GM18511 (cell line): ENCODE data around the gene VGLL4.
A peak's percentile ranks its signal among the peaks of the same experiment; 100 is the strongest.

Source experiments
- ATAC-seq: cut with Tn5 transposase; IDR thresholded peaks from one replicate; pipeline ENCODE4 v1.9.1; 2021; ENCODE audit warnings: mild to moderate bottlenecking, moderate library complexity; ENCODE audit not compliant: unreplicated experiment

Gene VGLL4

DNA sequence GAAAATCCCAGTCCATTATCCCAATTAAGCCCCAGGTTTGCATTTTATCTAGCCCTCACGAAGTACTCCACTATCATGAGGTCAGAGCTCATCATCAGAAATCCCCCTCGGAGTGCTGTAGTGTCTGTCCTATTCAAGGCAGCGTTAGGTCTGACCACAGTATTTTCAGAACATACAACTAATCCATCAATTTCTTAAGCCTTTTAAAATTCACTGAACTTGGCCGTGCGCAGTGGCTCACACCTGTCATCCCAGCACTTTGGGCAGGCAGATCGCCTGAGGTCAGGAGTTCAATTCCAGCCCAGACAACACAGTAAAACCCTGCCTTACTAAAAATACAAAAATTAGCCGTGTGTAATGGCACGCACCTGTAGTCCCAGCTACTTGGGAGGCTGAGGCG is 11.9 kb downstream of the VGLL4 start:
- ATAC-seq = no peak

DNA sequence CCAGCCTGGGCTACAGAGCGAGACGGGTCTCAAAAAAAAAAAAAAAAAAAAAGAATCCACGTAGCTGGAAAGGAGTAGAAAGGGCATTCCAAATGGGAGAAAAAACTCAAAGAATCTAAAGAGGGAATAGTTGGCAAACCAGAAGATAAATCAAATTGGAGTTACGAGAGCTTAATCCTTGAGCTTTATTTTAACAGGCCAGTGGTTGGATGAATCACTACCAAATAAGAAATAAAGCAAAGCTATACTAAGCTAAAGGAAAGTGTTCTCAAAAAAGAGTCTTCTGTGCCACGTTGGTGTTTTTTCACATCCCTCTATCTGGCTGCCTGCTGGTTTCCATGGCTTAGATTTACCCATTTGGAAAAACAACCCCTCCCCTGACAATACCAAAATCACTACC is 14.0 kb downstream of the VGLL4 start:
- ATAC-seq = no peak

DNA sequence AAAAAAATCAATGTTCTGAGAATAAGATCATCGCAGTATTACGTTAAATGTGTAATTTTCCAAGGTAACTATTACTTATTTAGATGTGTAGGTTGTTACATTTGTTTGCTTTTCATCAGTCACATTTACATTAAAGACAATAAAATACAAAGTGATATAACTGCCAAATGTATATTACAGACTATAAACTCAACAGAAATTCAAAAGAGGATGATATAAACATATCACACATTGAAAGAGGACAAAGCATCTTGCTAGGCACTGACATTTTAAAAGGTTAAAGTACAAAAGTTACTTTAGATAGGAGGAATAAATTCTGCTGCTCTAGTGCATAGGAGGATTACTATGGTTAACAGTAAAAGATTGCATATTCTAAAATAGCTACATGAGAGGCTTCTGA is 16.1 kb downstream of the VGLL4 start:
- no peak for ATAC-seq

DNA sequence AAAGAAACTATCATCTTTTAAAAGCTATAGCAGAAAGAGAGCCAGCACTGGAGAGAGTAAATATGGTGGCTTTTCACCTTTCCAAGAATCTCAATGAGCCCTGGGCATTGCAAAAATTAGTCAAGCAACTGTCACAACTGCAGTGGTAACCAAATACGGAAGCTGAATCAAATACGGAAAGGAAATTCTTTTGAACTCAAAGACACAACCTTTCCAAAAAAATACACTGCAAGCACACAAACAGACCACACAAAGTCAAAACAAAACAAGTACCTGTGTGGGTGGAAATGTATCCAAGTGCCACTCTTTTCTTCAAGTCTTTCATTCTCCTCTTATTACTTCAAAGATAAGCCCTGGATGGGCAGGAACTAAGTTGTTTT is 17.6 kb downstream of the VGLL4 start:
- peak; percentile 72 for ATAC-seq

DNA sequence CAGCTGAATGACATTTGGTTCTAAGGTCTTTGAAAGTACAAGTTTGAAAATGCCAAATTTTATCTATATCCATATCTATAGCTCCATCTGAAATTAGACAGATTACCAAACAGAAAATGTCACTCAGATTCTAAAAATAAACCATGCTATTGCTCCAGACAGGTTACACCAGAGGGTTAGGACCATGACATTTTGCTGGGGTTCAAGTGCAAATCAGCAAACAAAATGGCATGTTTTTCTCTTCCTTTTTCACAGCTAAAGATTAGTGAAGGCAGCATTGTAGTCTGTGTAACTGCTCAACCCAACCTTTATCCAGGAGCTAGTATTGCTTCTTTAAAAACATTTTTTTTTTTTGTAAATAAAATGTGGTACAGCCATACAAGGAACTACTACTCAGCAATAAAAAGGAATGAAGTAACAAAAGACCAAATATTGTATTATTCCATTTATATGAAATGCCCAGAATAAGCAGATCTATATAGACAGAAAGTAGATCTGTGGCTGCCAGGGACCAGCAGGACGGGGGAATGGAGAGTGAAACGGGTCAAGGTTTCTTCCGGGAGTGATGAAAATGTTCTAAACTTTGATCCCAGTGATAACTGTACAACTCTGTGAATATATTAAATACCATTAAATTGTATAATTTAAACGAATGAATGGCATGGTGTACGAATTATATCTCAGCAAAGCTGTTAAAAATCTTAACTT is 18.2 kb downstream of the VGLL4 start:
- no peak for ATAC-seq

DNA sequence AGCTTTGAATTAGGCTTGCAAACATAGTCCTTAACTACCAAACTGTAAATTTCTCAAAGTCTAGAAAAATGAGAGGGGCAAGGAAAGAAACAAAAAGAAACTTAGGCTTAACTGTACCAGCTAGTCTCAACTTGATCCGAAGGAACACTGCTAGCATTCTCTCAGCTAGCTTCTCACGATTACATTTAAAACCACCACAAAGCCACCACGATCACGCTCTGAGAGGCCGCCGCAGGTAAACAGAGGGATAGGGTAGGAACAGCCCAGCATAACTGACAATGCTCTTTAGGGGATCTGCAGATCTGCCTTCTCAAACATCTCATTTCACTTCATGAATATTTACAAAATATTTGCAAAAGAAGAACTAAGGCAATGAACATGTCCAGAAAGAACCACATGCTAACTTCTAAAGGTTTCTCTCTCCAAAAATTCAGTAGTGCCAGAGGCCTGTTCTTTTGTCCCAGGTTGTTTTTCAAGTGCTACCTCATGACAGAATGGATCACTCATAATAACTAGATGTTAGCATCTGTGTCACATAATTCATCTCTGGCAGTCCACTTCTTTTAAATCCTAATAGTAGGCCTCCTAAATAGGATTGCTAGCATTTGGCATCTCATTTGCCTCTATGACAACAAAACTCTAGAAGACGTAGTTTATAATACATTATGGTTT is 18.9 kb downstream of the VGLL4 start:
- no peak for ATAC-seq

DNA sequence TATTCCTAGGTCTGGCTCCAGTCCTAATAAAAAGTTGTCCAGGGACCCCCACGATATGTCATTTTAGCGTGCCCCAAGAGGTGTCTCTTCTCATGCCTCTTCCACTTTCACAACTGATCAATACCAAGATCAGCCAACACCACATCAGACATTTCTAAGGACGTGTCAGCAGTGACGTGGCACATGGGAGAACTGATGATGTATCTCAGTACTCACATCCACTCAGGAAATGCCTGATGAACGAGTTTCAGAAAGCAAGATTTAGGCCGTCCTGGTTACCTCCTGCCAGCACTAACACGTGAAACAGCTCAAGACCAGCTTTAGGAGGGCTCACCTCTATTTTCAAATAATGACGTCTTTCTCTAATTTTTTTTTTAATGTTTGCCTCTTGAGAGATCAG is 19.6 kb downstream of the VGLL4 start:
- no peak for ATAC-seq

DNA sequence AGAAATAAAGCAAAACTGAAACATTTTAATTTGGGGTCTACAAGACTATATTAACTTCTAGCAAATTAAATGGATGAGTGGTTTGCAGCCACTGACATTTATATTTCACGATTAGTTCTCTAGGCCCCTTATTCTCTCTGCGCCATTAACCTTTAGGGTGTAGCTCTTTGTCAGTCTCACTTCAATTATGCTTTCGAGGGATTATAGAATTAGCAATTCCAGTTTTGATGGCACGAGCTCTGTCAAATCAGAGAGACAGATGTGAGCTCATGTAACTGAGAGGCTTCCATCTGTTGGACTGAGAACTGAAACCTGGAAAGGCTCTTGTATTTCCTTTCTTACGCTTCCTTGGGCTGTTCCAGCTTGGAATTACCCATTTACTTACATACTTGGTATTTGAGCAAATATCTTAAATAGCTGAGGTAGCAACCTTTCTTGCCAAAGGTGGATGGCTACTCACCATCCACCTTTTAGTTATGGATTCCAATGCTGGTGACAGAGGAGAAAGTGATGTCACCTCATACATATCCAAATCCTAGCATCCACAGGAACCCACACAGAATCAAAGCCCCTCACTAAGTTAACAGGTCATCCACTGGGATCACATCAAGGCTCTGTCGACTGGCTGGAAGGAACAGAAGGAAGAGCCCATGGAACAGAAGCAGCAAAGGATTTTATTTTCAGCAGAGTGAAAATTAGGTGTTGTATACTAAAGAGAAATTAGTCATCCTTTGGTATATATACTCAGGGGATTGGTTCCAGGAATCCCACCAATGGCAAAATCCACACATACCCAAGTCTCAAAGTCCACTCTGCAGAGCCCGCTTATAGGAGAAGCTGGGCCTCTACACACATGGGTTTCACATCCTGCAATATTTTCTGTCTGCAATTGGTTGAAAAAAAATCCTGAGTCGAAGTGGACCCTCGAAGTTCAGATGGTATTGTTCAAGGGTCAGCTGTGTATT is 20.8 kb downstream of the VGLL4 start:
- ATAC-seq = no peak

DNA sequence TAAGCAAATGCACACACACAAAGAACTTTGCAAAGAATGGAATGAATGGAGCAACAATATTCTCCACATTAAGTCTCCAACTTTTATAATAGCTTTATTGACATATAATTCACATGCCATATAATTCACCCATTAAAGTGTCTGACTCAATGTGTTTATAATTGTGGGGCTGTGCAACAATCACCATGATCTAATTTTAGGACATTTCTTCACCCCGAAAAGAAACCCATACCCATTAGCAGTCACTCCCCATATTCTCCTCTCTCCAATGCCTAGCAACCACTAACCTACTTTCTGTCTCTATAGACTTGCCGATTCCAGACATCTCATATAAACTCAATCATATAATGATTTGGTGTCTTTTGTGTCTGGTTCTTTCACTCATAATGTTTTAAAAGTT is 22.6 kb downstream of the VGLL4 start:
- ATAC-seq = no peak

DNA sequence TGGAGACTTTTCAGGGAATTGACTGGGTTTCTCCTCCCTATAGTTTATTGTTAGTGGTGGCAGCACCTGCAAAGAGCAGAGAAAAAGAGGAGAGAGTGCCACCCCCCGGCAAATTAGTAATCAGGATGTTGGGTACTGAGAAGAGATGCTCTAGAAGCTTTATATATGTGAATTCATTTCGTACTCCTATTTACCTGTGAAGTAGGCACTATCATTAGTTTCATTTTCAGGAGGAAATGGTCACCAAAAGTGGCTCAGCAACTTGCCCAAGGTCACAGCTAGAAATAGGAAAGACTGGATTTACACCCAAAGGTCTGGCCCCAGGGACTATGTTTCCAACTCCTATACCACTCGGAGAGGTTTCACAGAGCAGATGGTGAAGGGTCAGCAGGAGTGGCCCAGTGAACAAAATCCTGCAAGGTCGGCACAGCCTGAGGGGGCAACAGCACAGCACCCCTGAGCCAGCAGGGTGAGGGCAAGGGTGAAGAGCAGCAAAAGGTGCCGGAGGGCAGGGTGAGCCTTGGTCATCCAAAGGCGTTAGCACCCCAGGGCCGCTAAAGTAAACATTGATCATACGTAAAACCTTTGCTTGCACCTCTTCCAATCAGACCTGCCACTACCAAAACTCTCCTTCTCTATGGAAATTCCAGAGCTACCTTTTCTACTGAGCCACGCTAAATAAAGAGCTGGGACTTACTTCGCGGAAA is 23.6 kb downstream of the VGLL4 start:
- peak; percentile 61 for ATAC-seq

DNA sequence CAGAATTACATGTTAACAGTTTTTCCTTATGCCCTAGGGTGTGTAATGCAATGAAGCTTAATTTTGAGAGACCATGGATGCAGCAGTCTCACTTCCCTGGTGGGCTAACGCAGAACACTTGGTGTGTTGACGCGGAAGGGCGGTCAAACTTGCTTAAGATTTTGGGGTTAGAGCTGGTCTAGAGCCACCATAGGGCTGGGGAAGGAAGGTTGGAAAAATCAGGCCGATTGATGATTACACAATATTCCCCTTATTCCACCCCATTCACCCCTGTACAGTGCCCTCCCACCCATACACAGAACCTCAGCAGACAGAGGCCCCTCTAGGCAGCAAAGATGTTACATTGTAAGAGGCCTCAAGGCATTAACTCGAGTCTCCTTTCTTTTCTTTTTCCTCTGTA is 24.3 kb downstream of the VGLL4 start:
- no peak for ATAC-seq

DNA sequence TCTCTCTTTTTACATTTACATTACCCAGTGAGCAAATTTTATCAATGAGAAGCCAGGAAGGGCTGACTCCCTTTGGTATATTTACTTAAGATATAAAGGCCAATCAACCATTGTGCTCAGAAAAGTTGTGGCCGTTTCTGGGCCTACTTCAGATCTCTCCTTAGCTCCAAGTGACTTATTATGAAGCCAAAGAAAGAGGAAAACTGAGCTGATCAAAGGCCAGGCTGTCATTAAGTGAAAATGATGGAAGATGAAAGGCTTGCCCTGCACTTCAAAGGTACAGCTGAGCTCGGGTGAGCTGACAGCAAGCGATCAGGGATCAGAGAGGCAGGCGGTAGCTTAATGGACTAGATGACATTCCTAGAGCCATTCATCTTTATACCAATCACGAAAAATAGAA is 24.8 kb downstream of the VGLL4 start:
- no peak for ATAC-seq

DNA sequence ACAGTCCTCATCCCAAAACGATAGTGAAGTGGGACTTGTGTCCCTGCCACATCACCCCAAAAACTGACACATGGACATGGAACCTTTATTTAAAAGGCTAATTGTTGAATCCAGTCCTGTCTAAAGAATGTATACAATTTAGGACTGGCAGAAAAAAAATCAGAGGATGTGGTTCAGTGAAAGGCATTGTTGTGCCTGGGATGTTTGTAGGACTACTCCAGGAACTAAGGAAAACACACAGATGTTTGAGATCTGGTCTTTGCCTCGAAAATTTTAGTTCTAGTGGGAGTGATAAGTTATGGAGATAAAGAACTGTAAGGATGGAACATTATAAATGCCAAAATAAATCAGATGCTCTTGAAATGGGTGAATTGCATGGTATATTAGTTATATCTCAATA is 27.2 kb downstream of the VGLL4 start:
- ATAC-seq = no peak

DNA sequence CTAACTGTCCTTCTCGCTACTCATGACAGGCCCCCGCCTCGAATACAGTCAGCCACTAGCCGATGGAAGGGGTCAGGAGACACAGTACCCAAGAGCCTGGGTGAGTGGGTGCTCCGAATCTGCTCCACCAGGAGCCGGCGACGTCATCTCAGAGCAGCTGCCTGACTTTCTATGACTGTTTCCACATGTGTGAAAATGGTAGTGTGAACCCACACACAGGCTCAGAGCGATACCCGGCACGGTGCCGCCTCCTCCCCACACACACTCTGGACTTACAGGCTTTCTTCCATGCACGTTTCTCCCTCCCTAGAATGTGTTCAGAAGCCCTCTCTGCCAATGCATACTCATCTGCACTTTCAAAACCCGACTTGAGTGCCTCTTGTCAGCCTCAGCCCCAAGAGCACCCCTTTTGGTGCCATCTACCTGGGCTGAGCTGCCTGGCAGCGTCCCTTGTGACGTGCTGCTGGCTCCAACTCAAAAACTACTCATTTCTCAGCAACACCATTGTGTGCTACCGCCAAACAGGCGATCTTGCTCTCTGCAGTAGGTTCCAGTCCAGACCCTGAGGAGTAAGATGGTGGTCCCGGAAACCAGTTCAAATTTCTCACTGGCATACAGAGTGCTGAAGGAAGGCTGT is 29.7 kb downstream of the VGLL4 start:
- no peak for ATAC-seq

DNA sequence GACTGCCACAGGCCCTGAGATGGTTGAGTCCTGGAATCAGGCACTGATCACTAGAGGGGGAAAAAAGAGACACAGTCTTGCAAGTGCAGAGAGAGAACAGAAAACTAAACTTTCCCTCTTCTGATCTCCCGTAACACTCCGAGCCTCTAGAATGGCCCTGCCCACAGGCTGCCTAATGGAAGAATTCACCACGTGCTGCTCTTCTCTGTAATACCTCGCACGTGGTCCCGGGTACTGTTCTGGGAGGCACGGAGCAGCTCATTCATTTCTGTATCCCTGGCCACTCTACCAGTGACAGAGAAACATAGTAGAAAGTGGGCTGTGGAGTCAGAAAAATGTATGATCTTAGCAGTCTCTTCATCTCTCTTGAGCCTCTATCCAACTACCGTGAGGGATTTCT is 30.4 kb downstream of the VGLL4 start:
- no peak for ATAC-seq

DNA sequence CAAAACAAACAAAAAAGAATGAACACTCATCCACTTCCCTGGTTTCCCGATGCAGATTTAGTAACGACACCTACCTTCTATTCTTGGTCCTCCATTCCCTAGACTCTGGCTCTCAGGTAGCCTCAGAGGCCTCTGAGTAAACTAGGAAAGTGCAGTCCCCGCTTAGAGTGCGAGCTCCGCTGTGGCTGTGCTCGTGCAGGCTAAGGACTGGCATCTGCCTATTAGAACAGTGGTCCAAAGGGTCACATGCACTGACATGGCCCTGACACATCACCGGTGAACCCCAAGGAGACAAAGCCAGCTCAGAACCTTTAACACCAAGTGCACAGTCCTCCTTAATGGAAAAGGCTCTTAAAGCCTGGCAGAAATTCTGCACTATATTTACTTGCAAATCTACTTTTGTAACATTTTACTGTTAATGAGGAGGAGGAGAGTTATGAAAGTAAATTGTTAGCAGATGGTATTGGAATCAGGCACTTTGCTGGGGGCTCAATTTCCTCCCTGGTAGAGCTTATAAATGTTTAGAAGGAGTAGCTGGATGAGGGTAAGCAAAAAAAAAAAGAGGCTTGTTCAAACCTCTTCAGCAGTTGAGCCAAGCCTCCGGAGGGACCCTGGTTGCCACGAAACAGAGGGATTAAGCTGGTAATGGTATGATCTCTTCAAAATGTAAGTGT is 31.1 kb downstream of the VGLL4 start:
- ATAC-seq = no peak

DNA sequence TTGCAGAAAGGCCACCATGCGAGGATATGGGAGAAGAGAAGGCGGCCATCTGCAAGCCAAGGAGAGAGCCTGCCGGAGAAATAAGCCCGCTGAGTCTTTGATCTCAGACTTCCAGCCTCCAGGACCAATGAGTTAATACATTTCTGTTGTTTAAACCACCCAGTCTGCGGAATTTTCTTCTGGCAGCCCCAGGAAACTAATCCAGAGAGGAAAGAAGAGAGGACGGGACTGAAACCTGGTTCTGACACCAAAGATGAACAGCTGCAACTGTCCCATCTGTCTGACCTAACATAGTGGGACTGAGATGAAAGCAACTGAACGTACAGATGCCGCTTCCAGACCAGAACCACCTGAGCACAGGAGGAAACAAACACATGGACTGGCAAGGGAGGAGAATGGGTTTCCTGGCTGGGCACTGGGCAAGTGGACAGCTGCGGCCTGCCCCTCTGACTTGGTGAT is 32.3 kb downstream of the VGLL4 start:
- no peak for ATAC-seq

DNA sequence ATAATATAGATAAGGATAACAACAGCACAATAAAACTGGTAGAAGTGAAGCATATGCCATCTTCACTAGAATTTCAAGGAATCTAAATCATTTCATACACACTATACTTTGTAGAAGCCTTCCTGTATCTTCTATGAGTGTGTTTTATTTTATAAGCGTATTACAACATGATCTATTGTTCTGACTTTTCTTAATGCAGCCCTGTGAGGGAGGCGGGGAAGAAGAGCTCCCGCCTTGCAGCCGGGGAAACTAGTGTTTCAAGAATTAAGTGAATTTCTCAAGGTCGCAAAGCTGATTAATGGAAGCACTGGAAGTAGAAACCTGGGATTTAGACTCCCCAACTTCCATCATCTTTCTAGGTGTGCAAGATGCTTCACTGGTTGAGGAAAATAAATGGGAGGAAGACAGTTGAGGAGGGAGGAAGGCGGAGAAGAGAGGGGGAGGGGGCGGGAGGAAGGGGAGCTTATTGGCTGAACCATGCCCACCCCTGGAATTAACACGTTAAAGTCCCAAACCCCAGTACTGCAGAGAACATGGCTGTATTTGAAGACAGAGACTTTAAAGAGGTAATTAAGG is 32.9 kb downstream of the VGLL4 start:
- no peak for ATAC-seq

DNA sequence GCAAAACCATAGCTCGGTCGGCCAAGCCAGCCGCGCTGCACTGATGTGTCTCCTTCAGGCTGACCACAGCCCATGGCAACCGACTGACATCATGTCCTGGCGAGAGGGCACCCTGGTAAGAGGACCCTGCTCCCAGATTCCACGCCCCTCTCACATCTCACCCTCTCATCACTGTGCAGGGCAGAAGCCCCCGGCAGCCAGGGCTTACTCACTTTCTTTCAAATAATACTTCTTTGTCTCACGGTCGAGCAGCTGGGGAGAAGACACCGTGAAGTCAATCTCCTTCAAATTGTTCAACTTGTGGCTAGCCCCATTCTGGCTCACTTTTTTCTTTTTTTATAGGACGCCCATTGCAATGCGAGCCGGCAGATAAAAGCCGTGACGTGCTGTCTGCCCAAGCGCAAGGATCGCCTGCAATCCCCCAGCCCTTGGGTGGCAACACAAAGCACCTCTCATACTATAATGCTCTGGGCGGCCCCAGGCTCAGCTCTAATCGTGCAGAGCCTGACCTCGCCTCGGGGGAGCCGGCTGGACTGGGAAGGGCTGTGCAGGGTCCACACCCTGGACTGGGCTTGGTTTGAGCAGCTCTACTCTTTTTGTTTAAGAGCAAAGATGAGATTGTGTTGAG is 33.6 kb downstream of the VGLL4 start:
- ATAC-seq = no peak
